HG03469 (cell line): ENCODE data around the gene RGS7BP.

Experiments
- ATAC-seq: cut with Tn5 transposase; IDR thresholded peaks from one replicate; pipeline ENCODE4 v1.9.1; 2021; ENCODE audit warnings: mild to moderate bottlenecking, moderate library complexity, moderate number of reproducible peaks; ENCODE audit not compliant: unreplicated experiment

Gene RGS7BP

DNA sequence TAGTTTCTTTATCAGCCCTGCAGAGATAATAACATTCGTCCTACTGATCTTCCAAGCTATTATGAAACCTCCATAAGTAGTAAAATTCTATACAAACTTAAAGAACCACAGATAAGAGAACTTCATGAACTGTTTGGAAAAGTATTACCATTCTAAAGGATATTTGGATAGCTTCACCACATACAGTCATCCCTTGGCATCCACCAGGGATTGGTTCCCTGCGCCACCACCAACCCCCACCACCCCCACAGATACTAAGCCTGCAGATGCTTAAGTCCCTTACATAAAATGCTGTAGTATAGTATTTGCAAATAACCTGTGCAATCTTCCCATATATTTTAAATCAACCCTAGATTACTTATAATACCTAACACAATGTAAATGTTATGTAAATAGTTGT lies 123.1 kb downstream of the RGS7BP start:
- no peak for ATAC-seq

DNA sequence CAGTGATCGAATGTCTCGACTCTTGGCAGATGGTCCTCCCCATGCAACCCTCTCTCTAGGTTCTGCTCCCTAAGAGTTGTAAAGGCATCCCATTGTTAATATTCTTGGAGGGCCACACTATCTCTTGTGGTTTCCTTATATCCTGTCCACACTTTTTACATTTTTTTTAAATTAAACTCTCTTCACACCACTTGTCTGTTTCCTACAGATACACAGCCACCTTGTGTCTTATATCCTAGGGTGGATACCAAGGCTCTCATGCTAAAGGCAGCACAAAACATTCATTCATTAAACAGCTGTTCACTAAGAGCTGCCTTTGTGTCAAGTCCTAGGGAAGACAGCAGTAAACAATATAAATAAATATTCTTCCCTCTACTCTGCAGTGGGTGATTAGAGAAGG lies 124.0 kb downstream of the RGS7BP start:
- no peak for ATAC-seq

DNA sequence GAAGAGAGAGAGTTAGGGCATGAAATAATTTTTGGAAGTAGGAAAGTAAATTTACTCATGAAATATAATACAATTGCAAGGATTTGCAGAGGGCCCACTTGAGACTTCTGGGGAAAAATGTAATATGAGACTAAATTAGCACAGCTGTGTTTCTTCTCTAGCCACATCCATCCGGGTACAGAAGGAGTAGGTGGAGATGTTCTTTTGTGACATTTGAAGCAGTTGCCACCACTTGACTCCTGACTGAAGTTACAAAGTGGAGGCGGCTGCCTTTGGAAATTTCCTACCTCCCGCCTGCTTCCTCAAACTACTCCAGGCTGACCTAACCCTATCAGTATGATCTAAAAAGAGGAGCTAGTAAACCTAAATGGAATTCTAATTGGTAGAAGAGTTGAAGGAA lies 126.4 kb downstream of the RGS7BP start:
- no peak for ATAC-seq

DNA sequence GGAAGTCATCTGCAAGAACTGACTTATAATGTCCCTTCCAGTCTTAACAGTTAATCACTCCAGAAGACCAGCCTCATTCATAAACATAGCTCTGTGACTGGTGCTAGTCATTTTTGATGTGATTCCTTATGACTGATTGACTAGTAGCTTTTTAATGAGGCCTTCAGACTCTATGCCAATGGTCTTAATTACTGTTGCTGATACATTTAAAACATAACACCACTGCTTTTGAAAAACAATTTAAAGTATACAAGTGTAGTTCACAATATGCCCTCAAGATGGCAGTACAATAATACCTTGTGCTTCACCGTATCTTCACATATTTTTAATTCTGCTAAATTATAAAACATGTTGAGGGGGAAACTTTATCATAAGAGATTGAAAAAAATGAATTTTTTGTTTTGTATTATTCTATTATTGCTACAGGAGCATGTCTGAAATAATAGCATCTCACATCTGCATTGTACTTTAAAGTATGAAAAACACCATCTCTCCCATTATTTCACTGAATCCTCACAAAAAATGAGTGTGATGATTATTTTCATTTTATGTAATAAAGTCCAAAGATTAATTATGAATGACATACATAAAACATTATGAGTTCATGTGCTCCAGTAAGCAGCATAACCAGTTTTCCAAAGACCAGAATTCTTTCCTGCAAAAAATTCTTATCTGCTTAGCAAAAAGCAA lies 129.3 kb downstream of the RGS7BP start:
- no peak for ATAC-seq

DNA sequence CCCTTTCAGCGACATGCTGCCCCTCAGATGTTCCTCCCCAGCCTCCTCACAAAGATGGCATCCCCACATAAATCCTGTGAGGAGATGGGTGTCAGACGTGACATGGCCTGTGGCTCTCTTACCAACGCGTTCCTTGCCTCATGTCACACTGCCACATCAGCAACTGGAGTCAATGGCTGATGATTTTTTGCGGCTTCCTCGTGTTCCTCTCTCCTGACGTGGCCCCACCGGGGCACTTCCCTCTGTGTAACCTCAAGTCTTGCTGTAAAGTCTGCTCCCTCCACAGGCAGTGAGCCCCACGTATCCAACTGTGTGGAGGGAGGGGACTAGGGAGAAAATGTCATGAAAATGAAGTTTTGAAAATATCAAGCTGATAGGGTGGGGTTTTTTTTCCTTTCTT lies 131.3 kb downstream of the RGS7BP start:
- peak; percentile 42 for ATAC-seq

DNA sequence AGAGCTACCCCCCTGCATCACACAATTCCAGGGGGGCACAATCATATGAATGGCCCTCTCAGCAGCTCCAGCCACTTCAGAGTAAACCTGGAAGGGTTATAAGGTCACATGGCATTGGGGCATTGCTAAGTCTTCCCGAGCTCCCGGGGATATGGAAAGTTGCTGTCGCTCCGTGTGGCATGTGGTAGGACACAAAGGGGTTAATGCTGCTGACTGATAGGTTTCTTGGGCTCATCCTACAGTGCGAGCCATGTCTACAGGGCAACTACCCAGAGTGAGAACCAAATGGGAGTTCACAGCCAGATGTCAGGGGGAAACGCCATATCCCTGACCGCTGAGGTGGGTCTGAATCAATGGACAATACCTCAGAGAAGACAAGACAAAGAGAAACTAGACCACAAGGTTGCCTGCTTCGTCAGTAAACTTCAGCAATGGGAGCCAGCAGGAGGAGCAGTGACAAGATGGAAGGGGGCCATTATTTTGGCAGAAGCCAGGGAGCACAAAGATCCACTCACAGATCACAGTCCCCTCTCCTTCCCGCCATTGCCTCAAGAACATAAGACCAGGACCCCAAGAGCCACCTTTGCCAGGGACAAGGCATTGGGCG lies 132.1 kb downstream of the RGS7BP start:
- ATAC-seq = no peak

DNA sequence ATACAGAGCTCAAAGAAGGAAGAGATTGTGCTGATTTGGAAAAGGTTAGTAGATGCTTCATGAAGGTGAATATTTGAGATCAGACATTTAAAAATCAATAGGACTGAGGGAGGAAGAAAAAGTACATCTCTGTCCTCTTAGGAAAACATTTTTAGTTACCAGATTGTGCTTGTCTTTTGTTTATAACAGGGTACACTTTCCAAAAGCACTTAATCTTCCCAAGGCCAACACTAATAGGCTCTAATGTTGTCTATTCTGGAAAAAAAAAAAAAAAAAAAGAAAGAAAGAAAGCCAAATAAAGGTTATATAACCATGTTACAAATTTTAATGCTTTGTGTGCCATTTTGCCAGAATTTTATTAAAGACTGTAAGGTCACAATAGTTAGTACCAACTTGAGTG lies 139.0 kb downstream of the RGS7BP start:
- no peak for ATAC-seq

DNA sequence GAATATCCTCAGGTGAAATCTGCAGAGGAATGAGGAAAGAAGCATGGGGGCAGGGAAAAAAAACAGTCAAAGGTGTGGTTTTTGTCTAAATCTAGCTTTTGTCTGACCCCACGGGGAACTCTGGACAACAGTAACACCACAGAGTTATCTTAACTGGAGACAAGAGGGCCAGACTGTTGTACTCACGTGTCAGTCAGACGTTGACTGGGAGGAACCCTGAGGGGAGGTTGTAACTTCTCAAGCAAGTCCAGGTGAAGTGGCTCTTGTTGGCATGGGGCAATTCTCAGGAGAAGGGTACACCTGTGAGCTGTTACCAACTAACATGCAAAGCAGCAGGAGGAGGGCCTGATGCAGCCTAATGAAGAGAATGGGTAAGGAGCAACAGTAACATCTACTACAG lies 140.4 kb downstream of the RGS7BP start:
- ATAC-seq = no peak

DNA sequence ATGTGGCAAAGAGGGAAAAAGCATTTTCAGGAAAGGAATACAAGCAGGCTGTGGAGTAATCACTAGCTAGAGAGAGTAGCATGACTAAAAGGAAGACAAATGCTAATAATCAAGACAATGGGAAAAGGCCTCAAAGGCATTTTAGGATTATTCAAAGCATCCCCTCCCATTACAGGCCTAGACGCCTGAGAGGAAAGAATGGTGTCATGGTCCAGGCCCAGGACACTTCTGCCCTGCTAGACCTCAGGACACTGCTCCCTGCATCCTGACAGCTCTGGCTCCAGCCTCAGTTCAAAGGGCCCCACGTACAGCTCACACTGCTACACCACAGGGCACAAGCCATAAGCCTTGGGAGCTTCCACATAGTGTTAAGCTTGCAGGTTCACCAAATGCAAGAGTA lies 143.7 kb downstream of the RGS7BP start:
- no peak for ATAC-seq

DNA sequence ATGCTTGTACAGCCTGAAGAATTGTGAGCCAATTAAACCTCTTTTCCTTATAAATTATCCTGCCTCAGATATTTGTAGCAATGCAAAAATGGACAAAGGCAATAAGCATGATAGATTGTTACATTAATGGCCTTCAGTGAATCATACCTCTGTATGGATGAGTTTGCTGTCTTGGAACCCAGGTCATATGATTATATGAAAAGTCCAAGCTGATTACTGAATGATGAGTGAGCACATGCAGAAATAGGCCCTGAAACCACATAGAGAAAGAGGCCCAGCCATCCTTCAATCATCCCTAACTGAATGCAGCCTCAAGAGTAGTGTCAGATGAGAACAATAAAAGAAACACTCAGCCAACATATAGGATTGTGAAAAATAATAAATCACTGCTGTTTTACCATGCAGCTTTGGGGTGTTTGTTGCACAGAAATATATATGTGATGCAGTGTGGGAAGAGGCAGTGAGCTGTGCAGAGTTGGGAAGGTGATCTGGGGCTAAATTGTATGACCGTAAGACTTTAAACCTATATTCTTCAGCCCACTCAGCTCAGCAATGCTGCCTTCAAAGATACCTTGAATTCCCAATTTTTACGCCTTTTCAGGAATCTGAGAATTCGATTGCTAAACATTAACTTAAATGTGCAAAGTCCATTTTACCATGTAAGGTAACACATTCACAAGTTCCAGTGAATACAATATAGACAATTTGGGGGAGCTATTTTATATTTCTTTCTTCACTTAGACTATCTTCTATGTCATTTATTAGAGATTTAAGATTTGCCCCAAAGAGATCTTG lies 148.1 kb downstream of the RGS7BP start:
- no peak for ATAC-seq

DNA sequence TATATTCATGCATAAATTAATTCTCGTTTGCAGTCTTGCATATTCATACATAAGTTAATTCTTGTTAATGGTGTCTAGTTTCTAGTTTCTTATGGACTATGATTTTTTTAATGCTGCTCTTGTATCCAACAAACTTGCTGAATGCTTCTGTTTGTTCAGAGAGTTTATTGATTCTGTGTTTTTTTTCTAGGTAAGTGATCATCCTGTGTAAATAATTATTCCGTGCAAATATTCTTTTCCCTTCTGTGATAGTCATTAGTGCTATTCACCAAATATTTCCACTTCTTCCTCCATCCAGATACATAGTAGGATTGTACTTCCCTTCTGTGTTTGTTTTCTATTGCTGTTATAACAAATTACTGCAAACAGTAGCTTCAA lies 148.7 kb downstream of the RGS7BP start:
- no peak for ATAC-seq

DNA sequence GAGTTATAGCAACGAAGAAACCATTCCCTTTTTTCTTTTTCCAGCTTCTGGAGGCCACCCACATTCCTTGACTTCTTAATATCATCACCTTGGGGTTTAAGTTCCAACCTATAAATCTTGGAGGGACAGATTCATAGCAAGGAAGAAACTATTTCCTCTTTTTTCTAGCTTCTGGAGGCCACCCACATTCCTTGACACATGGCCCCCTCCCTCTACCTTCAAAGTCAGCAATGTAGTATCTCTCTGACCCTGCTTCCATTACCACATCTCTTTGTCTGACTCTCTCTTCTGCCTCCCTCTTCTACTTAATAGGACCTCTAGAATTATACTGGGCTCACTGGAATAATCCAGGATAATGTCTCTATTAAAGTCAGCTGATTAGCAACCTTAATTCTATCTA lies 149.8 kb downstream of the RGS7BP start:
- no peak for ATAC-seq

DNA sequence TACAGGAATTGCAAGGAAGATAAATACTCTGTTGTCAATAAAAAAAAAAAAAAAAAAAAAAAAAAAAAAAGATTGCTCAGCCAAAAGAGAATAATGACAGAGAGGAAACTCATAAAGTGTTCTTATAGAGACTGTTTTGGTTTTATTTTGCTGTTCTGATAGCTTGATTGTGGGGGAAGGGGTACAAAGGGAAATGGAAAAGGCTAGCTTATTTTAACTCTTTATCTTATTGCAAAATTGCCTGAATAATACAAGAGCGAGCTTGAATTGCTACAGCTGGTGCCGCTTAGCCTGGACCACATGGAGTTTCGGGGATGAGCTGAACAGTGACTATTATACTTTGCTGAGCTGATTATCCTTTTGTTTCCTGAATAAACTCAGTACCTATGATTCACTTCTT lies 153.5 kb downstream of the RGS7BP start:
- ATAC-seq = no peak
